T-helper 2 cell (primary cell): ENCODE results near the gene ABLIM1.

ENCODE experiments used
- DNase-seq, 5 experiments: peaks; one replicate each; pipeline versions ENCODE4 v3.0.0 to v3.0.0-alpha.2; 2012 to 2022

The ABLIM1 gene

GRCh38 chr10:114646426-114646825, 11.6 kb downstream of the ABLIM1 start:
- DNase-seq = no peak

- DNase-seq = no peak
Measured at GRCh38 chr10:114645706-114646105, 12.4 kb downstream of the ABLIM1 start.

- no peak for DNase-seq
Measured at GRCh38 chr10:114643158-114643557, 14.9 kb downstream of the ABLIM1 start.

GRCh38 chr10:114642729-114643128, 15.3 kb downstream of the ABLIM1 start:
- DNase-seq = no peak

- no peak for DNase-seq
Measured at GRCh38 chr10:114638821-114639625, 19.1 kb downstream of the ABLIM1 start.

- no peak for DNase-seq
Measured at GRCh38 chr10:114635797-114636550, 22.1 kb downstream of the ABLIM1 start.

GRCh38 chr10:114635101-114635500, 23.0 kb downstream of the ABLIM1 start:
- no peak for DNase-seq

GRCh38 chr10:114634609-114634979, 23.5 kb downstream of the ABLIM1 start:
- no peak for DNase-seq

- no peak for DNase-seq
Measured at GRCh38 chr10:114632869-114633715, 25.0 kb downstream of the ABLIM1 start.

- peak in 3 of 5 experiments; percentile 4 to 19 (median 6) for DNase-seq
Measured at GRCh38 chr10:114631666-114632417, 26.2 kb downstream of the ABLIM1 start.

GRCh38 chr10:114631090-114631665, 26.9 kb downstream of the ABLIM1 start:
- no peak for DNase-seq

- DNase-seq = no peak
Measured at GRCh38 chr10:114629824-114630730, 28.0 kb downstream of the ABLIM1 start.

GRCh38 chr10:114629083-114629823, 28.8 kb downstream of the ABLIM1 start:
- no peak for DNase-seq

GRCh38 chr10:114628106-114628505, 30.0 kb downstream of the ABLIM1 start:
- DNase-seq = no peak

- no peak for DNase-seq
Measured at GRCh38 chr10:114626841-114627240, 31.2 kb downstream of the ABLIM1 start.

GRCh38 chr10:114624951-114625780, 32.9 kb downstream of the ABLIM1 start:
- DNase-seq = no peak

GRCh38 chr10:114624422-114624821, 33.7 kb downstream of the ABLIM1 start:
- DNase-seq = no peak

GRCh38 chr10:114623661-114624294, 34.3 kb downstream of the ABLIM1 start:
- DNase-seq = peak in 1 of 5 experiments; percentile 41

- no peak for DNase-seq
Measured at GRCh38 chr10:114623155-114623554, 34.9 kb downstream of the ABLIM1 start.
